ENCODE data around the gene APEH.

APEH gene

DNA sequence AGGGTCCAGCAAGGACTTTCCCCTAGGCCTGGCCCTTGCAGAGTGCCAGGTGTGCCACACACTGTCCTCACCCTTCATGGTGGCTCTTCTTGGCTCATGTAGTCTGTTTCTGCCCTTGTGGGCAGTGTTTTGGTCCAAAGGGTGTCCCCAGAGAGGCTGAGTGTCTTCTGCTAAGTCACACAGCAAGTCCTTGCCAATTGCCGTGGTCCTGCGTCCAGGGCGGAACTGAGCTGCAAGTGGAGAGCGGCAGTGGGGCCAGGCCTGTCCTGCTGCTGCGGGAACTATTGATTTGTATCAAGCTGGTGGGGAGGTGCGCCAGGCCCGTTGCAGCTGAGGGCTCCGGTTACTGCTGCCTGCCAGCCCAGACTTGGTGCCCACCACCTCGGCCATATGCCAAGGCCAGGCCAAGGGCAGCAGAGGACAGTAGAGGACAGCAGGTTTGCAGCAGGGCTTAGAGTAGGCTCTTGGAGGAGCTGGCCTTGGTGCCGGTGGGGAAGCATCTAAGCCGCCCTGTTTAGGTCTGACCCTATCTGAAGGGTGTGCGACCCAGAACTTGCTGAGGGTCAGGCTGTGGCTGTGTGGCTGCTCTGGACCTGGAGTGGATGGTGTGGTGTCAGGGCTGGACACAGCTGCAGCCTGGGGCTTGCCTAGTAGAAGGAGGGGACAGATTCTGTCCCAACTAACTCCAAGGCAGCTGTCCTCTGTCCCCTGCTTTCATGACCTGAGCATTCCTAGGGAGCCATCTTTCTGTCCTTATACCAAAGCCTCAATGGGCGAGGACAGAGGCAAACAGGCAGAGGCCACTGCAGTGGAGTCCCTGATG, 40.8 kb downstream of the APEH start:
- no peak for DNase-seq
- TF ChIP-seq POLR2A (IDR thresholded peaks at IDR 0.05; ENCODE audit: low read length) (no peak), GATA1 (IDR thresholded peaks at IDR 0.05; ENCODE audit: low read depth, low read length) (no peak)

DNA sequence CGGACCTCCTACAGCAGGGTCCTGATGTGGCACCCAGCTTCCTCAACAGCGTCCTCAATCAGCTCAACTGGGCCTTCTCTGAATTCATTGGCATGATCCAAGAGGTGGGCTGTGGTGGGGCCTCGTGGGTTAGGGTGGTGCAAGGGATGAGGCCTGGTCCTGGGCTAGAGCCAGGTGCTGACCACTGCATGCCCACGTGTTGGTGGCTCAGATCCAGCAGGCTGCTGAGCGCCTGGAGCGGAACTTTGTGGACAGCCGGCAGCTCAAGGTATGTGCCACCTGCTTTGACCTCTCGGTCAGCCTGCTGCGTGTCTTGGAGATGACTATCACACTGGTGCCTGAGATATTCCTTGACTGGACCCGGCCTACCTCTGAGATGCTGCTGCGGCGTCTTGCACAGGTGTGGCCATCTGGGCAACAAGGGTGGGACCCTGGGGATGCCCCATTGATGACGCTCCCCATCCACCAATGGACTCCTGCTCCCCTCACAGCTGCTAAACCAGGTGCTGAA, 41.5 kb downstream of the APEH start:
- no peak for DNase-seq
- TF ChIP-seq GATA1 (IDR thresholded peaks at IDR 0.05; ENCODE audit: low read depth, low read length), result no peak
- no peak for TF ChIP-seq POLR2A (IDR thresholded peaks at IDR 0.05; ENCODE audit: low read length)

DNA sequence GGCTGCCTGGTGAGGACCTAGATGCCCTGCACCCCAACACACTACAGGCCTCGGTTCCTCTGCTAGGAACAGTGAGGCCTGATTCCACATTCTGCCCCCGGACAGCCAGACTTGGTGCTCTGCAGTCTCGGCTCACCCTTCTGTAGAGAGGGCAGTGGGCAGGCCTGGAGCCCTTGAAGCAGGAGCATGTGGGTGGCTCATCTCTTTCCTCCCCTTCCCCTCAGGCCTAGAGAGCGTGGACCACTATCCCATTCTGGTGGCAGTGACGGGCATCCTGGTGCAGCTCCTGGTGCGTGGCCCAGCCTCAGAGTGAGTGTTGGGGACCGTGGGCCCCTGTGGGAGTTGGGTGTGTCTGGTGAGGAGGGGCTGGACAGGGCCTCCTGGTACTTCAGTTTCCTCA, 42.0 kb downstream of the APEH start:
- TF ChIP-seq POLR2A (IDR thresholded peaks at IDR 0.05; ENCODE audit: low read length), result no peak
- TF ChIP-seq GATA1 (IDR thresholded peaks at IDR 0.05; ENCODE audit: low read depth, low read length), result no peak

DNA sequence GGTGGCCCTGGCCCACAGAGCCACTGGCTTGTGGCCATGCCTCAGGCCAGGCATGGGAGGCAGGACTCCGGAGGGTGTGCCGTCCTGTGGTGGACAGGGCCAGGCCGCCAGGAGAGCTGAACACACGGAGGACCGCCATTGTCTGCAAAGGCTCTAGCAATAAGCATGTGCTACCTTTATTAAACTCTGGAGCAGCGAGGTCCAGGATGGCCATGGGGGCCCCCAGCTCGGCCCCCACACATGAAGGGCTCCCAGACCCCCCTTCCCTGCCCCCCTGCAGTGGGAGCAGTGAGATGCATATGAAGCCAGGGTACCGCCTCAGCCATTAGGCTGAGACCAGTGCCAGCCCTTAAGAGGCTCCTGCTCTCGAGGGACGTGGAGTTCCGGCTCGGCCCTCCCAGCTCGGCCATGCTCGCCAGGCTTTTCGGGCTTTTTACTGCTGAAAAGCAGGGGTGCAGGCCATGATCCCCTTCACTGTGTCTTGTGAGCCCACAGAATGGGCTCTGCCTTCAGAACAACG, 42.6 kb downstream of the APEH start:
- DNase-seq, result no peak
- TF ChIP-seq GATA1 (IDR thresholded peaks at IDR 0.05; ENCODE audit: low read depth, low read length) (no peak), POLR2A (IDR thresholded peaks at IDR 0.05; ENCODE audit: low read length) (no peak)

More for the DNA sequence above, 42.0 kb downstream of the APEH start:
- DNase-seq, result no peak

DNA sequence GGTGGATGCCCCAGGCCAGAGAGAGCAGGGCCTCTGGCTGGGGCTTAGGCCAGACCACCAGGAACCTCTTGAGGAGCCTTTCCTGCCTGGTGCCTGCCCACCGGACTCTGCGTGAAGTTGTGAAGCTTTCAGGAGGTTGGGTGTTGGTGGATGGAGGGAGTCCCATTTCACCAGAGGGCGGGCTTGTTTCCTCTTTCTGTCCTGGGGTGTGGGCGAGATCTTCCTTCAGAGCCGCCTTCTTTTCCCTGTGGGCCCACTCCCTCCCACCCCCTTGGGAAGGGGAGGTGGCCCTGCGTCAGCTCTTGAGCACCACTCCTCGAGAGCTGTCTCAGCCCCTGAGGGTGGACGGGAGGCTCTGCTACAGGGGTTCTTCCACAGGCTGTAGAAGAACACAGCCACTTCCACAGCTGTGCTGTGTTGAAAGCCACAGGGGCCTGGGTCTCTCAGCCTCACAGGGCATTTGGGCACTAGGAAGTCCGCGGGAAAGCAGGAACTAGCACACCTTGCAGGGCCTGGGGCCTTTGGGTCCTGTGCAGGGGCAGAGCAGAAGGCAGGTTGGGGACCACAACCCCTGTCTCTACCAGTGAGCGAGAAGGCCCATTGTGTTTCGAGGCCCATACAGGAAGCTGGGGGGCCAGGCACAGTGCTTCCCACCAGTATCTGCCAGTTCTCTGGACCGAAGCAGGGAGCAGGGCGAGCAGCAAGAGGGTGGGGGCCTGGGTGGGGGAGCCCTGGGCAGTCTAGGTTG, 43.2 kb downstream of the APEH start:
- DNase-seq, result no peak

DNA sequence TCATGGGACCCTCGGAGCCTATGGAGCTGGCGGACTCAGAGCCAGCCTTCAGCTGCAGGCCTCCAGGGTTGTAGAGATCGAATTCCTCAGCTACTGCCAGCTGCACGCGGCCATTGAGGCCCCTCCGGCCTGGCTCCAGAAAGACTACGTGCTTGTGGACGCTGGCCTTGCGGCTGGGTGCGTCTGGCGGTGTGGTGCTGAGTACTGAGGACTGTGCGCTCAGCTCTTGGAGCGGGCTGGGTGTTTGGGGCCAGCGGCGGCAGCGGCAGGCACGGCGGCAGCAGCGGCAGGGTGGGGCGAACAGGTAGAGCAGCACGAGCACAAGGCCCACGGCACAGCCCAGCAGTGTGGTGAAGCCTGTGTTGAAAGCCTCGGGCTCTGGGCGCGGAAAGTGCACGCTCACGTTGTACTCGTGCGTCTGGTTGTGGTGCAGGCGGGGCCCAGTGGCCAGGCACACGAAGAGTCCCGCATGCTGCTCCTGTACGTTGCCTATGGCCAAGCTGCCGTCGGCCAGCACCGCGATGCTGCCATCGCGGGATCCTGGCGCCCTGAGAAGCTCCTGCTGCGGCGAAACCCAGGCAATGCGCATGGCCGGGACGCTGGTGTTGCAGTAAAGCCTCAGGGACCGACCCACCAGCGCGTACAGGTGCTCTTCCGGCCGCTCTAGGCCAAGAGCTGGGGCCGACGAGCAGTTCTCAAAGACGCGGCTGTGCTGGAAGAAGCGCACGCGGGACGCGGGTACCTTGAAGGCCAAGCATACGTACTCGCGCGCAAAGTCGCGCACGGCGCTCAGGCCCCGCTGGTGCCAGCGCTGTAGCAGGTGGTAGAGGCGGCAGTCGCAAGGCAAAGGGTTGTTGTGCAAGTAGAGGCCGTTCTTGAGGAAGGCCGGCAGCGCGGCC, 44.1 kb downstream of the APEH start:
- DNase-seq, result peak; percentile 41 to 48
- TF ChIP-seq POLR2A (IDR thresholded peaks at IDR 0.05; ENCODE audit: low read length), result no peak
- TF ChIP-seq GATA1 (IDR thresholded peaks at IDR 0.05; ENCODE audit: low read depth, low read length), result no peak

More for the DNA sequence above, 43.2 kb downstream of the APEH start:
- TF ChIP-seq POLR2A (IDR thresholded peaks at IDR 0.05; ENCODE audit: low read length) (no peak), GATA1 (IDR thresholded peaks at IDR 0.05; ENCODE audit: low read depth, low read length) (no peak)

DNA sequence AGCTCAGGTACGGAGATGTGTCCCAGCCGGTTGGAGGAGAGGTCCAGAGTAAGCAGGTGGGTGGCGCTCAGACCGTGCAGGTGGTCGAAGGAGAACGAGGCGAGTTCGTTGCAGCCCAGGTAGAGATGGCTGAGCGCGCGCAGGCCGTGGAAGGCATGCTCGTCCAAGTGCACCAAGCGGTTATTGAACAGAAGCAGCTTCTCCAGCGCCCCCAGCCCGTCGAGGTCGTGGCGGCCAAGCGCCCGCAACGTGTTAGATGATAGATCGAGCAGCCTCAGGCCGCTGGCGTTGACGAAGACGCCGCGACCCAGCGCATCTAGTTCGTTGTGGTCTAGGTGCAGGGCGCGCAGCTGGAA, 44.7 kb downstream of the APEH start:
- no peak for DNase-seq
- TF ChIP-seq POLR2A (IDR thresholded peaks at IDR 0.05; ENCODE audit: low read length) (no peak), GATA1 (IDR thresholded peaks at IDR 0.05; ENCODE audit: low read depth, low read length) (no peak)

DNA sequence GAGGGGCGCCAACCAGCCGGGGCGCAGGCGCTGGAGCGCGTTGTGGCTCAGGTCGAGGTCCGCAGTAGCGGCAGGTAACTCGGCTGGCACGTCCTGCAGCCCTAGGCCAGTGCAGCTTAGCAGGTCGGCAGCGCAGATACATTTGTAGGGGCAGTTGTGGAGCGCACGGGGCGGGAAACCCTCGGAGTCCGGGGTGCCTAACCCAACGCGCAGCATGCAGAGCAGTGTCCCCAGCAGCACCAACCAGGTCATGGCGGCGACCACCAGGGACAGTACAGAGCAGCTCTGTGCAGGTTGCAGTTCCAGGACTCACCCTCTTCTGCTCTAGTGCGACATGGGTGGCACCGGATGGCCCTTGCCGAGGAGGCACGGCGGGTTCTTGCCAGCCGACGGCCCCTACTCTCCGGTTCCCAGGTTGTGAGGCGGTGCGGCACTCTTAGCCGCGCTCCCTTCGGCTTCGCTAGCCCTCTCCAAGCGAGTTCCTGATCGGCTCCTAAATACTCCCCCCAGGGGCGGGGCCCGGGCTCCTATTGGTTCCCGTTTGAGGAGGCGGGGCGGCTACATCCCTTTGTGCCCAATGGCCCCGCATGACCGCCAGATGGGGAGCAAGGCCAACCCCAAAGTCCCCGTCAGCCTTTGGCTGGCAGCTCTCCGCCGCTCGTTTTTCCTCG, 45.2 kb downstream of the APEH start, which contains the start of gene AMIGO3:
Gene AMIGO3 (minus strand): TSS at position 471 of the 671 bp plus-strand sequence. CDS start 219 bp downstream, at position 252.
- DNase-seq, result peak; percentile 91
- TF ChIP-seq POLR2A (IDR thresholded peaks at IDR 0.05; ENCODE audit: low read length) (peak; percentile 75), GATA1 (IDR thresholded peaks at IDR 0.05; ENCODE audit: low read depth, low read length) (no peak)

DNA sequence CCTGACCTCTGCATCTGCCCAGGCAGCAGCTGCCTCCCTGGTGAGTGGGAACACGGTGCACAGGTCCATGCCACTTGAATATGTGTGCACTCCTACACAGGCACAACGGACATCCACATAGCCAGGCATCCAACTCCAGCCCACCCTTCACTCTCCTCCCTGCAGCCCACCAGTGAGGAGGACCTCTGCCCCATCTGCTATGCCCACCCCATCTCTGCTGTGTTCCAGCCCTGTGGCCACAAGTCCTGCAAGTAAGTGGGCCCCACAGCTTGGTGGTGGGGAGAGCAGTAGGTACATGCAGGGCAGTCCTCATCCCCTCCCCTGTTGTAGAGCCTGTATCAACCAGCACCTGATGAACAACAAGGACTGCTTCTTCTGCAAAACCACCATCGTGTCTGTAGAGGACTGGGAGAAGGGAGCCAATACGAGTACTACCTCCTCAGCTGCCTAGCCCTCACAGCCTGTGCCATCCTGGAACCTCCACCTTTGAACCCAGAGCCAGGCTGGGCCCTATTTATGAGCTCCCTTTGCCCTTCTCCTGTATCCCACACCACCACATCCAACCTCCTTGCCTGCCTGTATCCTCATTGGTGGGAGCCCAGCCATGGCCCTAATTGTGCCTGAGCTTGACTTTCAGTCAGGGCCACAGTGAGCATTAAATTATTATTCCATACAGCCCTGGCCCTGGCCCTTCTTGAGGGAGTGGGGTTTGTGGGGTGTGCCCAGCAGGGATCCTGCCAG, 46.9 kb downstream of the APEH start:
- peak; percentile 64 for TF ChIP-seq POLR2A (IDR thresholded peaks at IDR 0.05; ENCODE audit: low read length)
- TF ChIP-seq GATA1 (IDR thresholded peaks at IDR 0.05; ENCODE audit: low read depth, low read length), result no peak
- DNase-seq, result no peak

DNA sequence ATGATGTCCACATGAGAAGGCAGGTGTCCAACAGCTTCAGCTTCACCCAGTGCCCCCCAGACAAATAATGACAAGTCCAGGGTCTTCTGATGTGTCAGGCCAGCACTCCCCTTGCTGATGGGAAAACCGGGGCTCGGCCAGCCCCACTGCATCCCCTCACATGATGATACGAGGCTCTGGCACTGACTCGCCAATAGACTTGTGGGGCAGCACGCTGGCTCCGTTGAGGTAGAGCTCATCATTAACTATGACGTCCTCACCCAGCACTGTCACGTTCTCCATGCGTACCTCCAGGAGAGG, 47.4 kb downstream of the APEH start:
- no peak for TF ChIP-seq GATA1 (IDR thresholded peaks at IDR 0.05; ENCODE audit: low read depth, low read length)
- DNase-seq, result no peak

DNA sequence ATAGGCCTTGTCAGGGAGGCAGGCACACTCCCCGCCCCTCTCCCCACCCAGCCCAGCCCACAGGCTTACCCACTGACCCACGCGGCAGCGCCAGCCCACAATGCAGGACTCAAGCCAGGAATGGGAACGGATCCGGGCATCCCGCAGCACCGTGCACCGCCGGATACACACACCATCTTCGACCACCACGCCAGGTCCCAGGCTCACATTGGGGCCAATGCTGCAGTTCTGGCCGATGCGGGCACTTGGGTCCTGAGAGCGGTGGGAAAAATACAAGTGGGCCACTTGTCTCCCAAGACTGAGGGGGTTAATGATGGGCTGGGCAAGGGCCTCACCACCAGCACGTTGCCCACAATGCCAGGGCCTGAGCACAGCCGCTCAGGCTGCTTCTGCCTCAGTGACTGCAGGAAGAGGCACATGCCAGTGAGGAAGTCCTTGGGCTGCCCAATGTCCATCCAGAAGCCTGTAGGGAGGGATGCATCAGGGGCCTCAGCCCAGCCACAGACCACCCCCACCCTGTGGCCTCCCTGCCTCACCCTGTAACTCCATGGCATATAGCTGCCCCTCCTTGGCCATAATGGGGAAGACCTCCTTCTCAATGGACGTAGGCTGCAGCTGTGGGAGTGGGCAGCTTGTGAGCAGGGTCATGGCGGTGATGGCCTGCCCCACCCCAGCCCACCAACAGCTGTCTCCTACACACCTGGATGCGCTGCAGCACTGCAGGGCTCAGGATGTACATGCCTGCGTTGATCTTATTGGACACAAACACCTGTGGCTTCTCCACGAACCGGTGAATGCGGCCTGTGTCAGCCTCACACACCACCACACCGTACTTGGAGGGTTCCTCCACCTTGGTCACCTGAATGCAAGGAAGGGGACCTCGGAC, 48.0 kb downstream of the APEH start:
- no peak for DNase-seq
- TF ChIP-seq POLR2A (IDR thresholded peaks at IDR 0.05; ENCODE audit: low read length) (no peak), GATA1 (IDR thresholded peaks at IDR 0.05; ENCODE audit: low read depth, low read length) (no peak)

DNA sequence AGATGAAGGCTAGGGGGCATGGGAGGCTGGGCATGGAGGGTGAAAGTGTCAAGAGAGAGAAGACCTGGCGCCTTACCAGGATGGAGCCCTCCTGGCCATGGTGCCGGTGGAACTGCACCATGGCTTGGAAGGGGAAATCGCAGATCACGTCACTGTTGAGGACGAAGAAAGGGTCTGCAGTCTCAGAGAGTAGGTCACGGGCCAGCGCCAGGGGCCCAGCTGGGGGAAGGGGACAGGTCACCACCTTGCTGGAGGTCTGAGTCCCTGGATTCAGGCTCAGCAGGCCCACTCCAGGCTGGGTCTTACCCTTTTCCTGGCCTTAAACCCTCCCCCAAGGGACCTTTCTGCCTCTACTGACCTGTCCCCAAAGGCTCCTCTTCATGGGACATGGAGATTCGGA, 48.7 kb downstream of the APEH start:
- no peak for TF ChIP-seq GATA1 (IDR thresholded peaks at IDR 0.05; ENCODE audit: low read depth, low read length)
- no peak for TF ChIP-seq POLR2A (IDR thresholded peaks at IDR 0.05; ENCODE audit: low read length)

More for the DNA sequence above, 48.7 kb downstream of the APEH start:
- no peak for DNase-seq

Data from erythroblast (primary cell).